ENCODE measurements around the gene ZMYND8.

DNA sequence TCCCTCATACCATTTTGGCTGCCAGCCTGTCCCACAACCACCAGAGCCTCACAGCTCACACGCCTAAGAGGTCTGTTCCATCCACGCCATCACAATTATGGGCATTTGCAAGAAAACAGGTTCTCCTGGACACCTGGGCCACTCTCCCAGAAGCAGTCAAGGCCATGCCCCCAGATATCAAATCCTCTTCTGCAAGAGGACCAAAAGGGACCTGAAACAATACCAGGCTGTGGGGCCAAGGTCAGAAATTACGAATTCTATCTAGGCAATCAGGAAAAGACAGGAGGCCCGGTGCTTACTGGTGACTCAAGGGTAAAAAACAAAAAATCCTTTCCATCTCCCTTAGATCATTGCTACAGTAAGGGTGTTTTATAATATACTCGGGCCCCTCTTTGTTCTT is 69.8 kb downstream of the ZMYND8 start:
- no peak for TF ChIP-seq EZH2 (IDR thresholded peaks at IDR 0.05; ENCODE audit: low read depth)
- TF ChIP-seq, protein P1, sequence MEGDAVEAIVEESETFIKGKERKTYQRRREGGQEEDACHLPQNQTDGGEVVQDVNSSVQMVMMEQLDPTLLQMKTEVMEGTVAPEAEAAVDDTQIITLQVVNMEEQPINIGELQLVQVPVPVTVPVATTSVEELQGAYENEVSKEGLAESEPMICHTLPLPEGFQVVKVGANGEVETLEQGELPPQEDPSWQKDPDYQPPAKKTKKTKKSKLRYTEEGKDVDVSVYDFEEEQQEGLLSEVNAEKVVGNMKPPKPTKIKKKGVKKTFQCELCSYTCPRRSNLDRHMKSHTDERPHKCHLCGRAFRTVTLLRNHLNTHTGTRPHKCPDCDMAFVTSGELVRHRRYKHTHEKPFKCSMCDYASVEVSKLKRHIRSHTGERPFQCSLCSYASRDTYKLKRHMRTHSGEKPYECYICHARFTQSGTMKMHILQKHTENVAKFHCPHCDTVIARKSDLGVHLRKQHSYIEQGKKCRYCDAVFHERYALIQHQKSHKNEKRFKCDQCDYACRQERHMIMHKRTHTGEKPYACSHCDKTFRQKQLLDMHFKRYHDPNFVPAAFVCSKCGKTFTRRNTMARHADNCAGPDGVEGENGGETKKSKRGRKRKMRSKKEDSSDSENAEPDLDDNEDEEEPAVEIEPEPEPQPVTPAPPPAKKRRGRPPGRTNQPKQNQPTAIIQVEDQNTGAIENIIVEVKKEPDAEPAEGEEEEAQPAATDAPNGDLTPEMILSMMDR (conservative IDR thresholded peaks at IDR 0.05), result no peak
